ENCODE results near the gene PHACTR2. TPM values are rescaled to one million over a fixed set of nuclear protein-coding genes. Genes with fewer than 3 reads are reported as not detected.

The PHACTR2 gene
- total RNA-seq, 4 donors from 2014 or later = 95.0 to 127 (median 111) TPM

GRCh38 chr6:143698329-143698728 lies 20.6 kb downstream of the PHACTR2 start:
- intact Hi-C loops (cut with DNase I) = no loop called here
- peaks cover 36 to 49% of the 10 kb centered on the region in 2 donors for H3K4me1 ChIP-seq
- TF ChIP-seq POLR2A (IDR thresholded peaks at IDR 0.05) (no peak), CTCF (IDR thresholded peaks at IDR 0.05) (no peak)
- DNase-seq = no peak
- H3K36me3 ChIP-seq = no peaks in the 10 kb centered on the region
- H3K27ac ChIP-seq = peak overlapping the region in 1 of 3 donors; percentile 52
- 94 to 95% methylated on average over 3 of the region's 3 CpGs for WGBS, 2 donors
- H3K27me3 ChIP-seq = no peaks in the 10 kb centered on the region
- no peak overlapping the region for H3K4me3 ChIP-seq (replicated peaks in 1 of 3)
- H3K9me3 ChIP-seq = no peaks in the 10 kb centered on the region

- H3K4me1 ChIP-seq = peaks cover 36 to 49% of the 10 kb centered on the region in 2 donors
- no peaks in the 10 kb centered on the region for H3K36me3 ChIP-seq
- no peak overlapping the region for H3K27ac ChIP-seq
- H3K9me3 ChIP-seq = no peaks in the 10 kb centered on the region
- DNase-seq = no peak
- TF ChIP-seq CTCF (IDR thresholded peaks at IDR 0.05) = no peak
- 90 to 92% methylated on average over 8 of the region's 8 CpGs for WGBS, 2 donors
- H3K4me3 ChIP-seq (replicated peaks in 1 of 3) = no peak overlapping the region
- intact Hi-C loops (cut with DNase I) = no loop called here
- no peaks in the 10 kb centered on the region for H3K27me3 ChIP-seq
Observed at GRCh38 chr6:143698759-143699429, 21.1 kb downstream of the PHACTR2 start.

GRCh38 chr6:143699430-143699825 lies 21.7 kb downstream of the PHACTR2 start:
- intact Hi-C loops (cut with DNase I) = no loop called here
- Histone ChIP-seq H3K36me3 (no peaks in the 10 kb centered on the region), H3K27ac (no peak overlapping the region), H3K9me3 (no peaks in the 10 kb centered on the region), H3K4me1 (peaks cover 36 to 49% of the 10 kb centered on the region in 2 donors), H3K27me3 (no peaks in the 10 kb centered on the region), H3K4me3 (replicated peaks in 1 of 3) (no peak overlapping the region)
- 71 to 77% methylated on average over 3 of the region's 3 CpGs for WGBS, 2 donors
- TF ChIP-seq POLR2A (IDR thresholded peaks at IDR 0.05) (no peak), CTCF (IDR thresholded peaks at IDR 0.05) (no peak)
- DNase-seq = no peak

GRCh38 chr6:143700684-143701348 lies 23.1 kb downstream of the PHACTR2 start:
- Histone ChIP-seq H3K27me3 (no peaks in the 10 kb centered on the region), H3K36me3 (no peaks in the 10 kb centered on the region), H3K27ac (peak overlapping the region in 1 of 3 donors; percentile 20), H3K4me1 (peaks cover 30 to 39% of the 10 kb centered on the region in 2 donors), H3K4me3 (replicated peaks in 1 of 3) (no peak overlapping the region), H3K9me3 (no peaks in the 10 kb centered on the region)
- 63 to 66% methylated on average over 8 of the region's 8 CpGs for WGBS, 2 donors
- DNase-seq = no peak
- intact Hi-C loops (cut with DNase I) = no loop called here
- TF ChIP-seq CTCF (IDR thresholded peaks at IDR 0.05) = no peak
- no peak for TF ChIP-seq POLR2A (IDR thresholded peaks at IDR 0.05)

Data from thyroid gland (tissue), 4 donors.